WI38 (cell line): ENCODE measurements around the gene UHMK1.
"Not testable (repeated sequence)": the region's sequence is repeated elsewhere in the genome, so short reads cannot be mapped to it uniquely, and the experiment has no call there.

Experiments
- H3K4me3 ChIP-seq: 2 replicates; pipeline ENCODE4 v1.5.1; 2011; ENCODE audit warnings: low read depth, mild to moderate bottlenecking, control low read depth, low read length
- CTCF ChIP-seq: IDR thresholded peaks from 2 replicates; pipeline ENCODE4 v1.5.1; 2012; ENCODE audit warnings: low read depth, mild to moderate bottlenecking, control low read depth, low read length

The UHMK1 gene

GRCh38 chr1:162471290-162471853 lies 26.2 kb upstream of the UHMK1 start:
- TF ChIP-seq CTCF: no peak
- no peak overlapping the region for H3K4me3 ChIP-seq

- TF ChIP-seq CTCF: no peak
- H3K4me3 ChIP-seq: no peak overlapping the region
Measured at GRCh38 chr1:162475089-162475488, 22.5 kb upstream of the UHMK1 start.

- no peak overlapping the region for H3K4me3 ChIP-seq
- no peak for TF ChIP-seq CTCF
Measured at GRCh38 chr1:162475539-162476185, 22.0 kb upstream of the UHMK1 start.

GRCh38 chr1:162476620-162477019 lies 21.0 kb upstream of the UHMK1 start:
- no peak overlapping the region for H3K4me3 ChIP-seq
- TF ChIP-seq CTCF: no peak

GRCh38 chr1:162485236-162485635 lies 12.4 kb upstream of the UHMK1 start:
- TF ChIP-seq CTCF: no peak
- H3K4me3 ChIP-seq: no peak overlapping the region

- H3K4me3 ChIP-seq: no peak overlapping the region
- no peak for TF ChIP-seq CTCF
Measured at GRCh38 chr1:162487241-162487640, 10.4 kb upstream of the UHMK1 start.

- H3K4me3 ChIP-seq: no peak overlapping the region
- TF ChIP-seq CTCF: no peak
Measured at GRCh38 chr1:162488219-162488618, 9.4 kb upstream of the UHMK1 start.

- H3K4me3 ChIP-seq: not testable (repeated sequence)
Measured at GRCh38 chr1:162495531-162496233, 1.9 kb upstream of the UHMK1 start.
